Measurements from ENCODE around the gene CSNK1G1.

CSNK1G1 gene

DNA sequence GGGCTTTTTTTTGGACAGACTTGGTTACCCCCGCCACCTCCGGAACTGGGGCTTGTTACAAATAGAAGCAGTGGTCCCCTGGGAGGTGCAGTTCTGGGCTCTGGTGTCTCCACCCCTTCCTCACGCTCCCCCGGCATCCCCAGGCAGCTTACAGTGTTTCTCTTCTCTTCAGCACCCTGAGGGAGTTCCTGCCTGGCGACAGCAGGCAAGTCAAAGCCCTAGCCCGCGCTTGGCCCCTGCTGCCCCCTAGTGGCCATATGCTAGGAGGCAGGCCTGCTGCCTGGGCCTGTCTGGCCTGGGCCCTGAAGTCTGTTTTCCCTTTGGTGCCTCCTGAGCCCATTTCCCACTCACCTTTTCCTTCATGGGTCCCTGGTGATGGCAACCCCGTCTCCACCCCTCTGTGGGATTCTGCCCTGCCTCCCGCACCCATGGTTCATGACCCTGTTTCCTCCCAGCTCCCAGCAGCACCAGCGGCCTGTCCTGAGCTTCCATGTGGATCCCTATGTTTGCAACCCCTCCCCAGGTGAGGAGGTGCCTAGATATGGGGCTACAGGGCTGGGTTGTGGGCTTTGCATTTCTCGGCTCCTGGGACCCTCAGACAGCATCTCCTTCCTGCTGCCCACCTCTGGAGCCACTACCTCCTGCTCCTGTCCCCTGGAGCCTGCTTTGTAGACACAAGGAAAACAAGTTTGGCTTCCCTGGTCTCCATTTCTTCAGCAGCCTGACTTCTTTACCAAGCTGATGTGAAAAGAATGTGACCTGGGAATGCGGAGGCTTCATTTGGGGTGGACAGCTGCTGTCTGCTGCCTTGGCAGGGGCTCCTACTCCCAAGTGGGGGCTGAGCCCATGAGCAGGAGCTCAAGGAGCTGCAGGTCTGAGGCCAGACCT, 202.2 kb downstream of the CSNK1G1 start:
- DNase-seq (ENCODE audit: low read depth in 2 of 2), result peak; percentile 82 to 83

DNA sequence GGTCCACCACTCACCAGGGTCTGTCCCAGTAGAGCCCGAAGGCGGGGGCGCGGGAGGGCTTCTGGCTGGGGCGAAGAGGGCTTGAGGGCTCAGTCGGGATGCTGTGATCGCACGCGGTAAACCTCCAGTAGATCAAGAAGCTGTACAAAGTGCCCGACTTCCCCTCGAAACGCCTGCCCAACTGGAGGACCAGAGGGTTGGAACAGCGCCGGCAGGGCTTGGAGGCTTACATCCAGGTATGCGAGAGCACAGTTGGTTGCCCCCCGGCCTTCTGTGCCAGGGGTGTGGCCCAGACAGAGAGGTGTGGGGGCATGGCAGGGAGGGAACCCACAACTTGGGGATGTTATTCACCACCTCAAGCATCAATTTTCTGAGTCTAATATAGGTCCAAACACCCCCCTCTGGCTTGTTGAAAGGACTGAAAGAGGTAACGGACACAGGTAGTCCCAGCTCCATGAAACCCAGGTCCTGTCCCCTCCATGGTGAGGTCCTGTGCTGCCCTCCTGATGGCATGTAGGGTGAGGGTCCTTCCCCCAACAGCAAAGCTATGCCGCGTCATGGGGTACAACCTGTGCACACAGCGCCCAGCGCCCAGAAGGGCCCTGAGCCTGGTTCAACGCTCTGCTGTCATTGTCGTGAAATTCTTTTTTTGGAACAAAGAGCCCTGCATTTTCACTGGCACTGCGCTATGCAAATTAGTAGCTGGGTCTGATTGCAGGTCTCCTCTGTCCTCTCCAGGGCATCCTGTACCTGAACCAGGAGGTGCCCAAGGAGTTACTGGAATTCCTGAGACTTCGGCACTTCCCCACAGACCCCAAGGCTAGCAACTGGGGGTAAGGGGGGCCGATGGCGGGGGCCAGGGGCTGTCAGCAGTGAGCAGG, 203.2 kb downstream of the CSNK1G1 start:
- no peak for DNase-seq (ENCODE audit: low read depth in 2 of 2)

DNA sequence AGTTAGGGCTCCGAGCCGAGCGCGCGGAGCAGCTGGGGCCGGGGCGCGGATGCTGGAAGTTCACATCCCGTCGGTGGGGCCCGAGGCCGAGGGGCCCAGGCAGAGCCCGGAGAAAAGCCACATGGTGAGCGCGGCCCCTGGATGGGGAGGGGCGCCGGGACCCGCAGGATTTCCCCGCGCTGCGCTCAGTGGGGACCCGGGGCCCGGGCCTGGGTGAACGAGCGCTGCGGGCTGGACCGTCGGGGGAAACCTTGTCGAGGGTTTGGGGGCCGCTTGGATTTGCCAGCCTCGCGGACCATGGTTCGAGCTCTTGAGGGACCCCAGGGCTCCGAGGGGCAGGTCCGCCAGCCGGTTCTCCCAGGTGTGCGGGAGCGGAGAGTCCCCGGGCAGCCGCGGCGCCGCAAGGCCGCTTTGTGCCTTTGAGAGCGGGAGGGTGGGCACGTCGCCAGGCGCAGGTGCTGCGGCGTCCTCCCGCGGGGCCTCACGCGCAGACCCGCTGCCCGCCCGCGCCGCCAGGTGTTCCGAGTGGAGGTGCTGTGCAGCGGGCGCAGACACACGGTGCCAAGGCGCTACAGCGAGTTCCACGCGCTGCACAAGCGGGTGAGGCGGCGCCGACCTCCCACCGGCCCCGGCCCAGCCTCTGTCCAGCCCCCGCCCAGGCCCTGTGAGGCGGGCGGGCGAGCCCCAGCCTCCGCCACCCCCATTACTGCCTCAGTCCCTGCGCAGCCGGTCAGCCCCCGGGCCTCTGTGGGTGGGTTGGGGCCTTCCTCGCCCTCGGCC, 204.1 kb downstream of the CSNK1G1 start, which contains the start of gene SNX22:
TSS of gene SNX22 (plus strand) at position 5 of the 780 bp plus-strand sequence. CDS start at position 50, 45 bp downstream.
- DNase-seq (ENCODE audit: low read depth in 2 of 2), result no peak

DNA sequence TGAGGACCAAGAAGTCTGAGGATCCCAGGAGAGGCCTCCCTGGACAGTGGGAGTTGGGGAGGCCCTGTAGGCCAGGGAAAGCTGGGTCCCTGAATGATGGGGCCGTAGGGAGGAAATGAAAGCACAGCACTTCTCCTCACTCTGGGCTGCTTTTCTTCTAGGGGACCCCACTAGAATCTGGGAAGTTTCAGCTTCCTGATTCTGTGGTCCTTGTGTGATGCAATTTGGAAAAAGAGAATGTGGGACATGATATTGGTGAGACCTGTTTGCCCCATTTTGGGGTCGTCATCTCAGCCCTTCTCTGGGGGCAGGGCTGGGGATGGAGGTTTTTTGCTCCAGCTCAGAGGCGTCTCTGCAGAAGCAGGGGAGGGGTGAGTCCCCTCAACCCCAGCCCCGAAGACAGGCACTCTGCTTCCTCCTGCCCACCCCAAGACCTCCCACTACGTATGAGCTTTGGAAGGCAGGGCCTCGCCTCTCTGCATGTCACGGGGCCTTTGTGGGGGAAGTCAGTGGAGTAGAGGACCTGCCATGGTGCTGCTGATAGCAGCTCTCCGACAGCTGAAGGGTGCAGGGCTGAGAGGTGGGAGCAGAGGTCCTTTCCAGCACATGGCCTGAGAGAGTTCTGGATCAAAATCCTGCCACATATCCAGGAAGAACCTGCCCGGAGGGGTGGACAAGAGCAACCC, 205.9 kb downstream of the CSNK1G1 start:
- no peak for DNase-seq (ENCODE audit: low read depth in 2 of 2)

DNA sequence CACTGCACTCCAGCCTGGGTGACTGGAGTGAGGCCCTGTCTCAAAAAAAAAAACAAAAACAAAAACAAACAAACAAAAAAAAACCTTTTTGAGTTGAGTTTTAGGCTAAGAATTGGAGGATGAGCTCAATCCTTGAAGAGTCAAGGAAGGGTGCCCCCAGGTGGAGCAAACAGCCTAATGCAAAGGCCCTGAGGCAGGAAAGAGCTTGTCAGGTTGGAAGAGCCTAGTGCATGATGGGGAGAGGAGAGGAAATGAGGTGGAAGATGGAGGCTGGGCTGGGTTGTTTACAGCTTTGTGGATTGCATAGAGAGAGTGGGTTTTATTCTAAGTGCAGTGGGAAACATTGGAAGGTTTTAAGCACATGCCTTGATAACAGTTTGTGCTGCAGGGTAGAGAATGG, 206.5 kb downstream of the CSNK1G1 start:
- no peak for DNase-seq (ENCODE audit: low read depth in 2 of 2)

DNA sequence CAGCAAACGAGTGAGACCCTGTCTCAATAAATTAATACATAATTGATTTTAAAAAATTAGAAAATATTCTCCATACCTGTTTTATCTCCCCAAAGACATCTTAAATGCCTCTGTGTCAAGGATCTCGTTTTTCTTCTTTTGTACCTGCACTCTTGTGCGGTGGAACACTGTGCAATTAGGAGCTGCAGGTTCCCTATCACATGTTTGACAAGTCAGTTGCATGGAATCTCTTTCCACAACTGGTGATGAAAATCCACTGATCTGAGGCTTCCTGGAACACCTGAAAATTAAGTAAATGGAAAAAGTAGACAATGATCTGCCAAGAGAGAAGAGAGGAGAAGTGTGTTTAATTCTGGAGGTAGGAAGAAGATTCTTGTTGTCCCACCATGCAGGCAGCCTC, 207.4 kb downstream of the CSNK1G1 start:
- no peak for DNase-seq (ENCODE audit: low read depth in 2 of 2)

DNA sequence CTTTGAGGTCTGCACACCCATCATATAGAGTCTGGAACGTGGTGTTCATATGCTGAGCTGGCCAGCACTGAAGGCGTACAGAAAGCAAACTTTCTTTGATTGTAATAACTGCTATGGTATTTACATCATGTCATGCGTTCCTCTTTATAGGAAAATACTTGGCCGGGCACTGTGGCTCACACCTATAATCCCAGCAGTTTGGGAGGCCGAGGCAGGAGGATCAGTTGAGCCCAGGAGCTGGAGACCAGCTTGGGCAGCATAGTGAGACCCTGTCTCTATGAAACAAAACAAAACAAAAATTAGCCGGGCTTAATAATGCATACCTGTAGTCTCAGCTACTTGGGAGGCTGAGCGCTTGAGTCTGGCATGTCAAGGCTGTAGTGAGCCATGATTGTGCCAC, 207.8 kb downstream of the CSNK1G1 start:
- no peak for DNase-seq (ENCODE audit: low read depth in 2 of 2)

DNA sequence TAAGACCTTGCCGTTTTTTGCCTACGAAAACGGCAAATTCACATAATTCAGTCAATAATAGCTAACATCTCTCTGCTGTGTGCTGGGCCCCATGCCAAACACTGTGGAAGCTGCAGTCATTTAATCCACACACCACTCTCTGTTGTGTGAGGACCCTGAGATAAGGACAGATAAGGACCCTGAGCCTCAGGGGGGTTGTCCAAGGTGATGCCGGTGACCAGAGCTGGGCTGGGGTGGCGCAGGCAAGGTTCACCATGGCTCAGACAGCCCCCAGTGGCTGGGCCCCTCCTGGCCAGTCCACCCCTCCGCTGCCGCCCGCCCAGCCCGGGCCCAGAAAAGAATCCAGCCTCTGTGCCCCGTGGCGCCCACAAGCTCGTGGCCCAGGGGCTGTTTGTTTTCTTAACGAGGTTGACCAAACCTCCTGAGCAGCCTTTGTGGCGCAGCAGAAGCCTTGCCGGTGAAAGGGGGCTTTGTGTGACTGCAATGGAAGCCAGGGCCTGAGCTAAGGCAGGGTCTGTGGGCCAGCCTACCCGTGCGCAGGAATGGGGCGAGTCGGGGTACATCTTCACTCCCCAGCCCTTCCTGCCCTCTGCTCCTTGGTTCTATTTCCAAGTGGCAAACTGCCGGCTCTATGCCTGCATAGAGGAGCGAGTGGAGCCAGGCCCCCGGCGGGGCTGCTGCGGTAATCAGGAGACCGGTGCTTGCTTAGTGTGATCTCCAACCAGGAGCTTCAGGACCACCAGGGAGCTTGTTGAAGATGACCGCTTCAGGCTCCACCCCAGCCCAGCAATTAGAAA, 208.9 kb downstream of the CSNK1G1 start:
- no peak for DNase-seq (ENCODE audit: low read depth in 2 of 2)

DNA sequence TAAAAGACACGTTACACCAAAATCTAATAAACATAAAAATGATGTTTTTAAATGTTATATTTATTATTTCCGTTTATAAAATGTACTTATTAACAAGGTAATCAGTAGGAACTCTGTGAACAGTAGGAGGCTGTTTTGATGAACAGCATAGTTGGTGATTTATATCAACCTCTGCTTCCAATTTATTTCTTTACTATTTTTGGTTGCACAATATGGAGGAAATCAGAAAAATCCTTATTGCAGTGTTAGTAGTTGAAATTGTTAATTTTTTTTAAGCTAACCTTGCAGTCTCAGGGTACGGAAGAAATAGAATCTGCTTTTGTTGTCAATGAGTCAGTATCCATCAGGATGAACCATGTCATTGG, 209.5 kb downstream of the CSNK1G1 start:
- DNase-seq (ENCODE audit: low read depth in 2 of 2), result no peak

DNA sequence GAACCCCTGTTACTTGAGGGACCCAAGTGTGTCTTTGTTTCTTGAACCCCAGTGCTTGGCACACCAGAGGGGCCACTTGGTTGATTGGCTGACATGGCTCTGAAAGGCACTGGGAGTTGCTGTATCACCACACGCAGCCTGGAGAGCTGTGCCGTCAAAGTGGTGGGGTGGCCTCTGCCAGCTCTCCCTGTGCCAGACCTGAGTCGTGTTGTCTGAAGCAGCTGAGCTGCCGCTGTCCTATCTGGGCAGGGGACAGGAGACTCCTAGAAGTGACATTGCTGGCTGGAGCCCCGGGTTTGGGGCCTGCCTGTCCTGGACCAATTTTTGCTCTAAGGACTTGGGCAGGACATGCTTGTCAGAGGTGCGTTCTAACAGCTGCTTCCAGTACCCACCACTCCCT, 209.9 kb downstream of the CSNK1G1 start:
- DNase-seq (ENCODE audit: low read depth in 2 of 2), result no peak

DNA sequence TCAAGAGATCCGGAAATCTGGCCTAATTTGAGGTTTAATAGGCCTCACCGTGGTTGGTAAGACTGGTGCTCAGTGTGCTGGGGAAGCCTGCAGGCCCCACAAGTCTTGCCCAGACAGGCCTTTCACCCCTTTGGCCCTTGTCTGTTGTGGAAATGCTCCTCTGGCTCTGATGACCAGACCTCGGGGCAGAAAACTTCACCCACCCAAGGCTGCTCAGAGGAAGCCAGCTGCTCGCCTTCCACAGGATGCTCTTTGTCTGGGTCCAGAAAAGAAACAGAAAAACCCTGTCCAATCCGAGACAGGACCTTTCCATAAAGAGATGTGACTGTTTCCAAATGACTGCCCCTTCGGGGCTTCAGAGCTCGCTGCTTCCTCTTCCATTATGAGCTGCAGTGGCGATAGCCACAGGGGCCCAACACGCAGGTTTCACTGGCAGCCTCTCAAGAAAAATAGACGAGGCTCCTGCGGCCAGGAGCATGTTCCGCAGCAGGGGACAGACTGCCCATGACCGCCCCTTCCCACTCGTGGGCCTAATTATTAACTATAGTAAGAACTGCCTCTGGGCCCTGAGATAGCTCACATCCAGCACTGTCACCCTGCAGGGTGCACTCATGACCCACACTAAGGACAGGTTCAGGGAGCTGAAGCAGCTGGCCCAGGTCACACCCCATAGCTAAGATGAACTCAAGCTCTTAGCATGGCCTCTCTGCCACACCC, 211.2 kb downstream of the CSNK1G1 start:
- DNase-seq (ENCODE audit: low read depth in 2 of 2), result no peak

DNA sequence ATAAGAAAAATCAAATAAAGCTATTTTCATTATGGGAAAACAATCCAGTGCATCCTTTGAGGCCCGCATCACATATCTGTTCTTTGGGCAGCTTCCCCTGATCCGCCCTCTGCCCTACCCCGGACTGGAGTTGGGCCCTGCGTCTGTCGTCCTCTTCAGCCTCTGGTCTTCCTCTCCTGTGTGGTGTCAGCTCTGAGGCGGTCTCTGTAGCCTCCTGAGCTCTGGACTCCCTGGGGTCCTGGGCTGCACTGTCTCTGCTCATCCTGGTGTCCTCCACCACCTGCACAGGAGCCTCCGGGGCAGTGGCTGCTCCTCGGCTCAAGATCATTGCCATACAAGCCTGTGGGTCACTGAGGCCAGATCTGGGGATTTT, 211.8 kb downstream of the CSNK1G1 start:
- no peak for DNase-seq (ENCODE audit: low read depth in 2 of 2)

DNA sequence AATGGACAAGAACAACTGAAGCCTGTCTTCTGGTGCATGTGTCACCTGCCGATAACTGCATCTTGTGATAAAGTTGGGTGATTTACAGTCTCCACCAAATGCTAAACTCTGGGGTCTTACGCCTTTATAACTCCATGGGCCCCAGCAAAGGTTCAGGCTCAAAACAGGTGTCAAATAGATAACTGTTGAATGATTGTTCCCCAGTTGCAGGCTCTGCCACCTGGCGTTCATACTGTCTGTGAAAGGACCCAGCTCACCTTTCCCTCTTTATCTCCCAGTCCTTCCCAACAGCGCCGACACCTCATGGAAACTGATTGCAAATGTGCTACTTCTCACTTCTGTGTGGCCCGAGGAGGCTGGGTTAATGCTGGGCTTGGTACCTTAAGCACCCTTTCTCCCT, 212.7 kb downstream of the CSNK1G1 start:
- no peak for DNase-seq (ENCODE audit: low read depth in 2 of 2)

DNA sequence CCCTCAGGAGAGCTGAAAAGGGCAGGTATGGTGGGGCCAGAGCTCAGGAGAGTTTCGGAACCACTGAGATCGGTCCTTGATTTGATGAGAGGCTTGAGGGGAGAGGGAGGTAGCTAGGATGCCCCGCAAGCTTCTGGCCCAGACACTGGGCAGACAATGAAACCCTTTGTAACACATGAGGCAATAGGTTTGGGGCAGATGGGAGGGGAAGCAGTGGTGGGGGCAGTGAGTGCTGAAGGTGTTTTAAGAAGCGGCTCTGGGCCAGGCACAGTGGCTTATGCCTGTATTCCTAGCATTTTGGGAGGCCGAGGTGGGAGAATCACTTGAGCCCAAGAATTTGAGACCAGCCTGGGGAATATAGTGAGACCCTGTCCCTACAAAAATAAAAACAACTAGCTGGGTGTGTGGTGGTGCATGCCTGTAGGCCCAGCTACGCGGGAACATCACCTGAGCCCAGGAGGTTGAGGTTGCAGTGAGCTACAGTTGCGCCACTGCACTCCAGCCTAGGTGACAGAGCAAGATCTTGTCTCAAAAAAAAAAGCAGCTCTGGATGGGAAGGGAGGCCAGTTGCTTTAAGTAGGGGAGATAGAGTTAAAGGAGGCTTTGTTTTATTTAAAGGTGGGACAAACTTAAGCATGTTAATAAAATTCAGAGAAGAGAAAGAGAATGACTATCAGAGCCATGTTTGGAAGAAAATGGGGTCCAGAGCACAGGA, 214.0 kb downstream of the CSNK1G1 start:
- DNase-seq (ENCODE audit: low read depth in 2 of 2), result no peak

DNA sequence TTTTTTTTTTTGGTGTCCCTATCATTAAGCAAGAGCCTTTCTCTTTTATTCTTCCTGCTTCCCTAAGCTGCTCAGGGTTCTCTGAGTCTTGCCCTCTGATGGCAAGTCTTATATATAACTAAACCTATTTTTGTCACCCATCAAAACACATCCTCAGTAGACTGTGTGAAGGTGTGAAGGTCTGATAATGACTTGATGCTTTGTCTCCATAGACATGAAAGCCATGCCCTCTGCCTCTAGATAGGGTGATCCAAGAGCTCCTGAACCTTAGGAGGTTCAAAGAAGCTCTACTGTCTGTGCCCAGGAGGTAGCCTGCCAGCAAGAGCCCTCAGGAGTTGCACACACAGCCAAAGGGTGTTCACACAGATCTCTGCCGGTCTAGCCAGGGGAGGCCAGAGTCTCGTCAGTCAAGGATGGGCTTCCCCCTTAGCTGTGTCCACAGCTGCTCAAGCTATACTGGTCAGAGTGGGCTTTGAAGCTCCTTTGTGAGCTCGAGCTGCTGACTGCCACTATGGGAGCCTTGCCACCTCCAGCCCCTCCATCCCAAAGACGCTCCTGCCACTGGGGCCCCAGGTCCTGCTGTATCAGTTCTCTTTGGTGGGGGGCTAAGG, 217.5 kb downstream of the CSNK1G1 start:
- no peak for DNase-seq (ENCODE audit: low read depth in 2 of 2)

DNA sequence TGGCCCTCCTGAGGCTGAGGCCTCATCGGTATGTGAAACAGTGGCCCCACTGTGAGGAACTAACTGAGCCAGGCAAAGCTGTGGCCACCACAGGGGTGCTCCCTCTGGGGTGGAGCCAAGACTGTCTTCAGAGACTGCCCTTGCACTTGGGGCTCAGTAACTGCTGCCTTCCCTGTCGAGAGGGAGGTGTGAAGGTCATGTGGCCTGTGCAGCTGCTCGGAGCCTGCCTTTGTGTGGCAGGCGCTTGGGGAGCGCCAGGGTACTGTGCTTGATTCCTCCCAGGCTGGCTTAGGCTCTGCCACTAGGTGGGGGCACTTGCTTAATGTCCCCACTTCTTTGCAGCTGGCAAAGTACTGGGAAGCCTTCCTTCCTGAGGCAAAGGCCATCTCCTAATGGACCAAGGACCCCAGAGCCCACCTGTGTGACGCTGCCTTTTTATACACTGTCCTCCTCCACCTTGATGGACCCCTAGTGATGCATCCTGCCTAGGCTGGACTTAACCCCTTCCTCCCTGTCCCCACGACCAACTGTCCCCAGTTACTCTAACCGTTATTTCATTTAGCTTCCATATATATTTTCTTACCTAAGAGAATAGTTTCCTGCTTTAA, 218.6 kb downstream of the CSNK1G1 start:
- DNase-seq (ENCODE audit: low read depth in 2 of 2), result no peak

DNA sequence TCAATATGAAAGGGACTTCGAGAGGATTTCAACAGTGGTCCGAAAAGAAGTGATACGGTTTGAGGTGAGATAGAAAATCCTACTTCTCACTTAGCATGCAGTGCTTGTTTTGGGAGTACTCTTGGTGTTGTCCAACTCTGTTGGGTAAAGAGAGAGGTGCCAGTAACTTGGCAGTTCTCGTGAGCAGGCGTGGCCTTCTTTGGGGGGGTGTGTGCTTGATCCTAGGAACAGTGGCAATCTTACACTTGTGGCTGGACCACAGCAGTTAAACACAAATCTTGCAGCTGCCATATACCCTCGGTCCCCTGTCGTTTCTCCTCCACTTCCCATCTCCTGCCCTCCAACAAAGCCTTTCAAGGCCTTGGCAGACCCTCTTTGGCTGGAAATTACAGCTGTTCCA, 219.6 kb downstream of the CSNK1G1 start:
- DNase-seq (ENCODE audit: low read depth in 2 of 2), result no peak

DNA sequence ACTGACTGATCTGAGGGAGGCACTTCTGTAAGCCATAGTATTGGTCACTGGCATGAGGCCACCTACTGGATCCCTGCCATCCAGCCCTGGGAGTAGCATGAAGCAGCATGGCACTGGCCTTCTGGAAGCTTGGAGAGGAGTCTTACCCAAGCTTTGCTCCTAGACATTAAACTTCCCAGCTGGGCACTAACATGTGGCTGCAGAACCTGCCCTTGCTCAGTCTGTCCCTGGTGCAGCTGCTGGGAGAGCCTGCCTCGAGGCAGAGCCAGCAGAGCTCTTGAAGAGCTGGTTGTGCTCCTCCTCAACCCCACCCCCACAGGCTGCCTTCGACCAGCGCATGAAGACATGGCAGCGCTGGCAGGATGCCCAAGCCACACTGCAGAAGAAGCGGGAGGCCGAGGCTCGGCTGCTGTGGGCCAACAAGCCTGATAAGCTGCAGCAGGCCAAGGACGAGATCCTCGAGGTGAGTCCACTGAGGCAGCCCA, 221.6 kb downstream of the CSNK1G1 start:
- no peak for DNase-seq (ENCODE audit: low read depth in 2 of 2)

Measured in stimulated activated CD8-positive, alpha-beta memory T cell treated with anti-CD3 and anti-CD28 coated beads, Interleukin-15, amount 100 ng/mL, for 48 hours (primary cell).